Measurements from ENCODE around the gene OR4F29.
"Not testable (repeated sequence)": the region's sequence is repeated elsewhere in the genome, so short reads cannot be mapped to it uniquely, and the experiment has no call there.

Gene OR4F29

GRCh38 chr1:451578-451977 is at the start of gene OR4F29:
Gene OR4F29 (minus strand): TSS chr1:451678. CDS start chr1:451678, 0 bp downstream.
- not testable (repeated sequence) for DNase-seq (ENCODE audit: low read depth); H3K4me3 ChIP-seq (ENCODE audit: low read depth, low read length)
